Thyroid gland (tissue), 4 donors: ENCODE results near the gene CAMP. TPM values are rescaled to one million over a fixed set of nuclear protein-coding genes. Genes with fewer than 3 reads are reported as not detected.

Experiments used
- DNase-seq, 2 donors: peaks; one replicate each; pipeline ENCODE4 v3.0.0-alpha.2; 2019
- H3K27ac ChIP-seq, 3 donors: fragments of 200-600 bp; sonication (generic); 1 replicate in 2 of 3; 2 replicates in 1 of 3; pipeline ENCODE4 v1.5.1; 2016 to 2019; ENCODE audit warnings: mild to moderate bottlenecking in 1 of 3, moderate library complexity in 1 of 3
- H3K27me3 ChIP-seq: fragments of 200-600 bp; sonication (generic); one replicate; pipeline ENCODE4 v1.5.1; 2019
- H3K36me3 ChIP-seq, 2 donors: fragments of 200-600 bp; sonication (generic); one replicate each; pipeline ENCODE4 v1.5.1; 2016 to 2019
- H3K4me1 ChIP-seq, 2 donors: fragments of 200-600 bp; sonication (generic); one replicate each; pipeline ENCODE4 v1.5.1; 2017 to 2019
- H3K4me3 ChIP-seq, 3 donors: fragments of 200-600 bp; sonication (generic); replicated peaks in 1 of 3; 1 replicate in 2 of 3; 2 replicates in 1 of 3; pipeline ENCODE4 v1.5.1; 2016; ENCODE audit warnings: mild to moderate bottlenecking in 1 of 3
- H3K9me3 ChIP-seq: fragments of 200-600 bp; sonication (generic); one replicate; pipeline ENCODE4 v1.5.1; 2017
- POLR2A ChIP-seq, 2 donors: fragments of 450-650 bp; IDR thresholded peaks; one replicate each; pipeline ENCODE4 v1.6.1; 2017; ENCODE audit warnings: antibody characterized with exemption in 2 of 2, mild to moderate bottlenecking in 2 of 2, moderate library complexity in 1 of 2
- WGBS, 2 donors: methylation state at CpG; one replicate each; pipeline ENCODE4 v1.1.5; 2017; 5-methylcytosine and 5-hydroxymethylcytosine counted together
- intact Hi-C: fragments of 100-400 bp; cut with DNase I; formaldehyde crosslinking; loops from one replicate; pipeline ENCODE4 v1.15.1; 2023
- total RNA-seq, 4 donors: library from RNA; depleted of rRNA; stranded (reverse); fragments of >200 nt; gene quantifications; one replicate each; pipeline ENCODE4 v1.2.3, GENCODE V29; 2016
- TF ChIP-seq, protein P1 (sequence below), 6 experiments: fragments of 200-600 bp in 3 of 6; fragments of 450-650 bp in 3 of 6; sonication (generic) in 3 of 6; IDR thresholded peaks; one replicate each; pipeline ENCODE4 v1.5.1; 2016 to 2019; ENCODE audit warnings: antibody characterized with exemption in 6 of 6, mild to moderate bottlenecking in 2 of 6, inconsistent platforms in 1 of 6, moderate library complexity in 1 of 6

CAMP gene
- total RNA-seq, 4 donors from 2014 or later = 4.8 to 6.5 (median 5.4) TPM; not detected in 1

GRCh38 chr3:48184299-48184698 lies 39.0 kb upstream of the CAMP start:
- Histone ChIP-seq H3K36me3 (no peaks in the 10 kb centered on the region), H3K27me3 (no peaks in the 10 kb centered on the region)

GRCh38 chr3:48185129-48185528 lies 38.2 kb upstream of the CAMP start:
- Histone ChIP-seq H3K9me3 (no peaks in the 10 kb centered on the region), H3K36me3 (no peaks in the 10 kb centered on the region), H3K4me3 (no peak overlapping the region), H3K27me3 (no peaks in the 10 kb centered on the region), H3K27ac (no peak overlapping the region), H3K4me1 (peaks cover 19 to 25% of the 10 kb centered on the region in 2 donors)
- whole genome bisulfite sequencing, 2 donors = 88 to 91% methylated on average over 4 of the region's 4 CpGs
- no peak for TF ChIP-seq POLR2A (IDR thresholded peaks at IDR 0.05)
- TF ChIP-seq, protein P1, sequence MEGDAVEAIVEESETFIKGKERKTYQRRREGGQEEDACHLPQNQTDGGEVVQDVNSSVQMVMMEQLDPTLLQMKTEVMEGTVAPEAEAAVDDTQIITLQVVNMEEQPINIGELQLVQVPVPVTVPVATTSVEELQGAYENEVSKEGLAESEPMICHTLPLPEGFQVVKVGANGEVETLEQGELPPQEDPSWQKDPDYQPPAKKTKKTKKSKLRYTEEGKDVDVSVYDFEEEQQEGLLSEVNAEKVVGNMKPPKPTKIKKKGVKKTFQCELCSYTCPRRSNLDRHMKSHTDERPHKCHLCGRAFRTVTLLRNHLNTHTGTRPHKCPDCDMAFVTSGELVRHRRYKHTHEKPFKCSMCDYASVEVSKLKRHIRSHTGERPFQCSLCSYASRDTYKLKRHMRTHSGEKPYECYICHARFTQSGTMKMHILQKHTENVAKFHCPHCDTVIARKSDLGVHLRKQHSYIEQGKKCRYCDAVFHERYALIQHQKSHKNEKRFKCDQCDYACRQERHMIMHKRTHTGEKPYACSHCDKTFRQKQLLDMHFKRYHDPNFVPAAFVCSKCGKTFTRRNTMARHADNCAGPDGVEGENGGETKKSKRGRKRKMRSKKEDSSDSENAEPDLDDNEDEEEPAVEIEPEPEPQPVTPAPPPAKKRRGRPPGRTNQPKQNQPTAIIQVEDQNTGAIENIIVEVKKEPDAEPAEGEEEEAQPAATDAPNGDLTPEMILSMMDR (IDR thresholded peaks at IDR 0.05) = no peak
- DNase-seq = no peak
- intact Hi-C loops = no loop called here

More at GRCh38 chr3:48184299-48184698, 39.0 kb upstream of the CAMP start:
- DNase-seq = no peak
- WGBS, 2 donors = 80 to 81% methylated on average over 2 of the region's 2 CpGs
- peak overlapping the region in 1 of 3 donors; percentile 37 for H3K27ac ChIP-seq
- no peak overlapping the region for H3K4me3 ChIP-seq
- H3K4me1 ChIP-seq = peaks cover 24 to 31% of the 10 kb centered on the region in 2 donors
- TF ChIP-seq, protein P1 (IDR thresholded peaks at IDR 0.05) = no peak
- TF ChIP-seq POLR2A (IDR thresholded peaks at IDR 0.05) = no peak
- H3K9me3 ChIP-seq = no peaks in the 10 kb centered on the region
- intact Hi-C loops = no loop called here

- TF ChIP-seq, protein P1 (IDR thresholded peaks at IDR 0.05) = no peak
- TF ChIP-seq POLR2A (IDR thresholded peaks at IDR 0.05) = no peak
- Histone ChIP-seq H3K4me1 (peaks cover 12 to 18% of the 10 kb centered on the region in 2 donors), H3K36me3 (no peaks in the 10 kb centered on the region), H3K27ac (no peak overlapping the region), H3K9me3 (no peaks in the 10 kb centered on the region), H3K4me3 (no peak overlapping the region), H3K27me3 (no peaks in the 10 kb centered on the region)
- 39 to 40% methylated on average over 7 of the region's 7 CpGs for WGBS, 2 donors
- DNase-seq = no peak
- intact Hi-C loops = no loop called here
These were observed 36.5 kb upstream of the CAMP start for GRCh38 chr3:48186631-48187300.

- Histone ChIP-seq H3K9me3 (no peaks in the 10 kb centered on the region), H3K27me3 (no peaks in the 10 kb centered on the region), H3K4me1 (peaks cover 12 to 18% of the 10 kb centered on the region in 2 donors), H3K36me3 (no peaks in the 10 kb centered on the region), H3K27ac (peak overlapping the region in 2 of 3 donors; percentile 32 to 54), H3K4me3 (peak overlapping the region; percentile 49 to 78 (median 58))
- WGBS, 2 donors = 10 to 15% methylated on average over 8 of the region's 8 CpGs
- TF ChIP-seq, protein P1 (IDR thresholded peaks at IDR 0.05) = no peak
- no peak for TF ChIP-seq POLR2A (IDR thresholded peaks at IDR 0.05)
- intact Hi-C loops = no loop called here
- DNase-seq = no peak
These were observed 36.1 kb upstream of the CAMP start for GRCh38 chr3:48187301-48187578.

- Histone ChIP-seq H3K9me3 (no peaks in the 10 kb centered on the region), H3K4me3 (peak overlapping the region; percentile 49 to 78 (median 58)), H3K4me1 (peaks cover 12 to 13% of the 10 kb centered on the region in 2 donors), H3K27me3 (no peaks in the 10 kb centered on the region), H3K27ac (peak overlapping the region in 2 of 3 donors; percentile 32 to 54), H3K36me3 (no peaks in the 10 kb centered on the region)
- WGBS, 2 donors = 0 to 2% methylated on average over 6 to 20 of the region's 87 CpGs
- DNase-seq = peak; percentile 64 to 73
- TF ChIP-seq, protein P1 (IDR thresholded peaks at IDR 0.05) = no peak
- TF ChIP-seq POLR2A (IDR thresholded peaks at IDR 0.05) = peak in 1 of 2 donors; percentile 7
- intact Hi-C loops = no loop called here
These were observed 35.6 kb upstream of the CAMP start for GRCh38 chr3:48187579-48188265.
